Heart left ventricle (tissue), 13 donors: ENCODE data around the gene GRAMD1B.

Experiments
- CTCF ChIP-seq, 12 donors: fragments of 200-600 bp; sonication (generic) in 4 of 12; IDR thresholded peaks; one replicate each; pipeline versions ENCODE4 v1.5.0 to v1.8.0; 2018 to 2022; ENCODE audit warnings: antibody characterized with exemption in 12 of 12, mild to moderate bottlenecking in 5 of 12
- POLR2A ChIP-seq, 2 donors: fragments of 450-650 bp; IDR thresholded peaks; one replicate each; pipeline ENCODE4 v1.6.1; 2017; ENCODE audit warnings: antibody characterized with exemption in 2 of 2, mild to moderate bottlenecking in 2 of 2, moderate library complexity in 2 of 2
- donor health status: ischemic (EF 13 %, LVEDD 7.1; RV severe dilation, severe dysfunction).
- donor health status: DM: no; HTN: yes; CAD: no.
- donor health status: DM: no; HTN: no; CAD: no.
- donor health status: ischemic (EF 25% LVEDD 6.9; RV normal size, moderate dysfunction).
- donor health status: ischemic (EF 25% LVEDD 5.7; RV mildly dilated, moderate dysfunction).
- donor health status: ischemic (EF 35%, LVEDD 5.7; RV mildly dilated, moderate dysfunction).
- donor health status: nonischemic (EF 11% LVEDD 7.7; RV severe dilation, severe dysfunction).
- donor health status: DM: yes; HTN: yes; CAD: no.
- donor health status: PGD.
- donor health status: ischemic (EF 29% LVEDD 5.4; RV normal size, mild dysfunction).
- donor health status: nonischemic (EF 23%, LVEDD 6.1; RV moderate dilation, normal function).

- TF ChIP-seq CTCF (IDR thresholded peaks at IDR 0.05) (no peak), POLR2A (IDR thresholded peaks at IDR 0.05) (no peak)
Observed at GRCh38 chr11:123521001-123521400, 90.9 kb downstream of the GRAMD1B start.
